K562 (cell line): ENCODE measurements around the gene FAF2. TPM values are rescaled to one million over a fixed set of nuclear protein-coding genes. Genes with fewer than 3 reads are reported as not detected.

Experiments used
- CBFA2T3 ChIP-seq: fragments of 450-650 bp; IDR thresholded peaks from 2 replicates; pipeline ENCODE4 v1.6.1; 2017
- CBX1 ChIP-seq: sonication (generic); IDR thresholded peaks from 2 replicates; pipeline ENCODE4 v1.6.1; 2016; ENCODE audit warnings: antibody characterized with exemption, low read depth, mild to moderate bottlenecking
- CTBP1 ChIP-seq: fragments of 450-650 bp; IDR thresholded peaks from 2 replicates; pipeline ENCODE4 v1.6.1; 2016; ENCODE audit warnings: borderline replicate concordance
- DPF2 ChIP-seq: fragments of 450-650 bp; IDR thresholded peaks from 2 replicates; pipeline ENCODE4 v1.6.1; 2016
- E2F3 ChIP-seq: fragments of 250-450 bp; sonication (Bioruptor Pico); IDR thresholded peaks from 2 replicates; pipeline ENCODE4 v1.4.0; 2020; ENCODE audit warnings: mild to moderate bottlenecking
- ELF4 ChIP-seq: fragments of 450-650 bp; formaldehyde crosslinking; IDR thresholded peaks from 2 replicates; pipeline ENCODE4 v1.4.0; 2022; ENCODE audit warnings: missing genetic modification characterization
- GATA2 ChIP-seq: sonication (generic); formaldehyde crosslinking; IDR thresholded peaks from 2 replicates; pipeline ENCODE4 v1.4.0; 2020; ENCODE audit warnings: mild to moderate bottlenecking, missing genetic modification reagents
- HLTF ChIP-seq: fragments of 450-650 bp; IDR thresholded peaks from 2 replicates; pipeline ENCODE4 v1.6.1; 2016
- NCOR1 ChIP-seq: fragments of 450-650 bp; IDR thresholded peaks from 2 replicates; pipeline ENCODE4 v1.6.1; 2016; ENCODE audit warnings: mild to moderate bottlenecking, moderate library complexity
- PHF21A ChIP-seq: fragments of 450-650 bp; IDR thresholded peaks from 2 replicates; pipeline ENCODE4 v1.6.1; 2017; ENCODE audit warnings: low read depth, borderline replicate concordance
- PHF8 ChIP-seq: fragments of 200-600 bp; sonication (generic); IDR thresholded peaks from 2 replicates; pipeline ENCODE4 v1.6.1; 2012; ENCODE audit warnings: mixed run types, mild to moderate bottlenecking, inconsistent platforms, low read length, moderate library complexity, borderline replicate concordance
- RBM17 ChIP-seq: fragments of 200-400 bp; formaldehyde crosslinking; IDR thresholded peaks from 2 replicates; pipeline ENCODE4 v1.6.1; 2017; ENCODE audit warnings: low read depth, mild to moderate bottlenecking, low read length, borderline replicate concordance
- RBM34 ChIP-seq: fragments of 200-400 bp; formaldehyde crosslinking; IDR thresholded peaks from 2 replicates; pipeline ENCODE4 v1.6.1; 2018; ENCODE audit warnings: low read length, borderline replicate concordance; ENCODE audit not compliant: insufficient read depth
- SIX5 ChIP-seq, 2 experiments: IDR thresholded peaks; 2 replicates each; pipeline ENCODE4 v1.6.1; 2011; ENCODE audit warnings: low read length in 2 of 2, borderline replicate concordance in 1 of 2, low read depth in 1 of 2, mild to moderate bottlenecking in 1 of 2, moderate library complexity in 1 of 2; ENCODE audit not compliant: insufficient read depth in 1 of 2
- SMAD4 ChIP-seq: fragments of 250-450 bp; sonication (Bioruptor Pico); conservative IDR thresholded peaks from 2 replicates; pipeline ENCODE4 v1.8.0; 2021; ENCODE audit warnings: inconsistent platforms, mild to moderate bottlenecking, moderate library complexity
- SMARCA4 ChIP-seq: fragments of 450-650 bp; IDR thresholded peaks from 2 replicates; pipeline ENCODE4 v1.6.1; 2016
- SNIP1 ChIP-seq: fragments of 450-650 bp; IDR thresholded peaks from 2 replicates; pipeline ENCODE4 v1.7.1; 2017; ENCODE audit warnings: low read depth, mild to moderate bottlenecking
- TBP ChIP-seq: optimal IDR thresholded peaks from 2 replicates; pipeline ENCODE3; 2011; ENCODE audit warnings: low read depth, low read length, improper control_type of control experiment
- TRIM28 ChIP-seq: fragments of 450-650 bp; IDR thresholded peaks from 2 replicates; pipeline ENCODE4 v1.6.1; 2017
- ZNF778 ChIP-seq: fragments of 450-650 bp; formaldehyde crosslinking; IDR thresholded peaks from 2 replicates; pipeline ENCODE4 v1.4.0; 2020; ENCODE audit warnings: mild to moderate bottlenecking, moderate library complexity
- polyA plus RNA-seq, 8 experiments: library from polyadenylated mRNA; depleted of rRNA in 4 of 8; stranded (reverse) in 5 of 8; unstranded in 3 of 8; fragments of >200 nt; fragmentation: Nextera tagmentation in 2 of 8; fragmentation: Illumina TruSeq in 1 of 8; extraction: Ambion mirVana in 2 of 8; extraction: Trizol in 1 of 8; gene quantifications; 2 replicates each; pipeline versions ENCODE4 v1.2.1 to v1.2.3, GENCODE V29; 2011 to 2014; ENCODE audit warnings: inconsistent platforms in 1 of 8, missing spikeins in 1 of 8
- total RNA-seq, 7 experiments: library from RNA; depleted of rRNA in 6 of 7; stranded (reverse); fragments of >200 nt in 6 of 7; fragmentation: Illumina TruSeq in 2 of 7; extraction: Trizol in 2 of 7; gene quantifications; 2 replicates each; pipeline versions ENCODE4 v1.2.1 to v1.2.3, GENCODE V29; 2011 to 2021; ENCODE audit warnings: low replicate concordance in 1 of 7
- TF ChIP-seq, protein P1 (sequence below): fragments of 450-650 bp; IDR thresholded peaks from 2 replicates; pipeline ENCODE4 v1.6.1; 2016; ENCODE audit warnings: borderline replicate concordance
- TF ChIP-seq, protein P2 (sequence below): fragments of 250-450 bp; sonication (Bioruptor Pico); IDR thresholded peaks from 2 replicates; pipeline ENCODE4 v1.5.0; 2021
- TF ChIP-seq, protein P3 (sequence below): fragments of 450-650 bp; IDR thresholded peaks from 2 replicates; pipeline ENCODE4 v1.6.1; 2016; ENCODE audit warnings: mild to moderate bottlenecking
- TF ChIP-seq, protein P4 (sequence below): sonication (generic); formaldehyde crosslinking; IDR thresholded peaks from 2 replicates; pipeline ENCODE4 v1.8.0; 2022; ENCODE audit warnings: mild to moderate bottlenecking, missing genetic modification reagents, borderline replicate concordance

FAF2 gene
- total and polyA plus RNA-seq, 9 of the 15 experiments (the other 6 are each of a cell fraction or from before 2014, with no cell fraction given) = 25.0 to 44.6 (median 36.1) TPM

DNA sequence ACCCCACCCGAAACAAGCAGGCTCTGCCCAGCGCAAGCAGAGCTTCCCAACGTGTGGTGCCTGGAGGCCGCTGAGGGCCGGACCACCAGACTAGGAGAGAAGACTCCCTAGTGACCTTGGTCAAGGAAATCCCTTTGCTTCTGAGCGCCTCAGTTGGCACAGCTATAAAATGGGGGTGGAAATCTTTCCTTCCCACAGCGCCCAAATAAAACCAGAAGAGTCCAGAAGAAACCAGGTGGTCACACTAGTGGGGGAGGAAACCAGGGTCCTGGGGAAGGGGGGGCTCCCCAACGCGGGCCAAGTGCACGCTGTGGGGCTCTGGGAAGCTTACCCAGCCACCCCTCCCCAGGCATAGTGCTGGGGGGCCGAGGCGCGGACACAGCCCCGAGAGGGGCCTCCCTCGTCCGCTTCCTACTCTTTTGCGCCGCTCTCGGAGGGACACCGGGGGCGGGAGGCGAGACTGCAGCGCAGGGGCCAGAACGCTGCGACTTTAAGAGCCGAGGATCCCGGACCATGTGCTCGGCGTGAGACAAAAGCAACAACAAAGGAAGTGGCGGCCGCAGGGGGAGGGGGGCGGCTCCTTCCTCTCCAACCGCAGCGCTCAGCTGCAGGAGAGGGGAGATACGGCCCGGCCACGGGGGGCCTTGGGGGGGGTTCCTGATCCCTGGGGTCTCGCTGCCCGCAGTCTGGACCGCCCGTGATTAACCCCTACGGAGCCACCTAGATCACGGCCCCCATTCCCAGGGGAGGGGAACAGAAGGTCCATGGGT is 88.1 kb downstream of the FAF2 start (continued):
- TF ChIP-seq, protein P1, sequence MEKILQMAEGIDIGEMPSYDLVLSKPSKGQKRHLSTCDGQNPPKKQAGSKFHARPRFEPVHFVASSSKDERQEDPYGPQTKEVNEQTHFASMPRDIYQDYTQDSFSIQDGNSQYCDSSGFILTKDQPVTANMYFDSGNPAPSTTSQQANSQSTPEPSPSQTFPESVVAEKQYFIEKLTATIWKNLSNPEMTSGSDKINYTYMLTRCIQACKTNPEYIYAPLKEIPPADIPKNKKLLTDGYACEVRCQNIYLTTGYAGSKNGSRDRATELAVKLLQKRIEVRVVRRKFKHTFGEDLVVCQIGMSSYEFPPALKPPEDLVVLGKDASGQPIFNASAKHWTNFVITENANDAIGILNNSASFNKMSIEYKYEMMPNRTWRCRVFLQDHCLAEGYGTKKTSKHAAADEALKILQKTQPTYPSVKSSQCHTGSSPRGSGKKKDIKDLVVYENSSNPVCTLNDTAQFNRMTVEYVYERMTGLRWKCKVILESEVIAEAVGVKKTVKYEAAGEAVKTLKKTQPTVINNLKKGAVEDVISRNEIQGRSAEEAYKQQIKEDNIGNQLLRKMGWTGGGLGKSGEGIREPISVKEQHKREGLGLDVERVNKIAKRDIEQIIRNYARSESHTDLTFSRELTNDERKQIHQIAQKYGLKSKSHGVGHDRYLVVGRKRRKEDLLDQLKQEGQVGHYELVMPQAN = peak; percentile 90
- no peak for TF ChIP-seq ZNF778 (CRISPR knock-in tag)
- TF ChIP-seq TBP = peak; percentile 58
- no peak for TF ChIP-seq DPF2
- TF ChIP-seq PHF21A = no peak
- TF ChIP-seq RBM17 = no peak
- TF ChIP-seq, protein P2, sequence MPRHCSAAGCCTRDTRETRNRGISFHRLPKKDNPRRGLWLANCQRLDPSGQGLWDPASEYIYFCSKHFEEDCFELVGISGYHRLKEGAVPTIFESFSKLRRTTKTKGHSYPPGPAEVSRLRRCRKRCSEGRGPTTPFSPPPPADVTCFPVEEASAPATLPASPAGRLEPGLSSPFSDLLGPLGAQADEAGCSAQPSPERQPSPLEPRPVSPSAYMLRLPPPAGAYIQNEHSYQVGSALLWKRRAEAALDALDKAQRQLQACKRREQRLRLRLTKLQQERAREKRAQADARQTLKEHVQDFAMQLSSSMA (CRISPR knock-in tag) = no peak
- TF ChIP-seq HLTF = no peak
- no peak for TF ChIP-seq NCOR1
- no peak for TF ChIP-seq SNIP1
- no peak for TF ChIP-seq GATA2 (CRISPR knock-in tag)
- TF ChIP-seq CTBP1 = no peak
- TF ChIP-seq, protein P3, sequence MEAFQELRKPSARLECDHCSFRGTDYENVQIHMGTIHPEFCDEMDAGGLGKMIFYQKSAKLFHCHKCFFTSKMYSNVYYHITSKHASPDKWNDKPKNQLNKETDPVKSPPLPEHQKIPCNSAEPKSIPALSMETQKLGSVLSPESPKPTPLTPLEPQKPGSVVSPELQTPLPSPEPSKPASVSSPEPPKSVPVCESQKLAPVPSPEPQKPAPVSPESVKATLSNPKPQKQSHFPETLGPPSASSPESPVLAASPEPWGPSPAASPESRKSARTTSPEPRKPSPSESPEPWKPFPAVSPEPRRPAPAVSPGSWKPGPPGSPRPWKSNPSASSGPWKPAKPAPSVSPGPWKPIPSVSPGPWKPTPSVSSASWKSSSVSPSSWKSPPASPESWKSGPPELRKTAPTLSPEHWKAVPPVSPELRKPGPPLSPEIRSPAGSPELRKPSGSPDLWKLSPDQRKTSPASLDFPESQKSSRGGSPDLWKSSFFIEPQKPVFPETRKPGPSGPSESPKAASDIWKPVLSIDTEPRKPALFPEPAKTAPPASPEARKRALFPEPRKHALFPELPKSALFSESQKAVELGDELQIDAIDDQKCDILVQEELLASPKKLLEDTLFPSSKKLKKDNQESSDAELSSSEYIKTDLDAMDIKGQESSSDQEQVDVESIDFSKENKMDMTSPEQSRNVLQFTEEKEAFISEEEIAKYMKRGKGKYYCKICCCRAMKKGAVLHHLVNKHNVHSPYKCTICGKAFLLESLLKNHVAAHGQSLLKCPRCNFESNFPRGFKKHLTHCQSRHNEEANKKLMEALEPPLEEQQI = no peak
- TF ChIP-seq SMAD4 = 0 out of 2 replicates have a peak, but pooled peaks have one; percentile 26
- no peak for TF ChIP-seq RBM34
- TF ChIP-seq, protein P4, sequence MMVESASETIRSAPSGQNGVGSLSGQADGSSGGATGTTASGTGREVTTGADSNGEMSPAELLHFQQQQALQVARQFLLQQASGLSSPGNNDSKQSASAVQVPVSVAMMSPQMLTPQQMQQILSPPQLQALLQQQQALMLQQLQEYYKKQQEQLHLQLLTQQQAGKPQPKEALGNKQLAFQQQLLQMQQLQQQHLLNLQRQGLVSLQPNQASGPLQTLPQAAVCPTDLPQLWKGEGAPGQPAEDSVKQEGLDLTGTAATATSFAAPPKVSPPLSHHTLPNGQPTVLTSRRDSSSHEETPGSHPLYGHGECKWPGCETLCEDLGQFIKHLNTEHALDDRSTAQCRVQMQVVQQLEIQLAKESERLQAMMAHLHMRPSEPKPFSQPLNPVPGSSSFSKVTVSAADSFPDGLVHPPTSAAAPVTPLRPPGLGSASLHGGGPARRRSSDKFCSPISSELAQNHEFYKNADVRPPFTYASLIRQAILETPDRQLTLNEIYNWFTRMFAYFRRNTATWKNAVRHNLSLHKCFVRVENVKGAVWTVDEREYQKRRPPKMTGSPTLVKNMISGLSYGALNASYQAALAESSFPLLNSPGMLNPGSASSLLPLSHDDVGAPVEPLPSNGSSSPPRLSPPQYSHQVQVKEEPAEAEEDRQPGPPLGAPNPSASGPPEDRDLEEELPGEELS (CRISPR knock-in tag) = 0 out of 2 replicates have a peak, but pooled peaks have one; percentile 38
- no peak for TF ChIP-seq SMARCA4
- TF ChIP-seq ELF4 (CRISPR knock-in tag) = no peak
- TF ChIP-seq TRIM28 = no peak
- no peak; the same call in 1 of the 2 replicates for TF ChIP-seq CBX1
- TF ChIP-seq PHF8 = peak; percentile 31; the same call in 1 of the 2 replicates
- TF ChIP-seq SIX5 (IDR thresholded peaks at IDR 0.05; ENCODE audit: borderline replicate concordance in 1 of 2, insufficient read depth in 1 of 2, low read depth in 1 of 2, low read length in 2 of 2) = no peak
- no peak for TF ChIP-seq E2F3
- no peak for TF ChIP-seq CBFA2T3
